GM18870 (cell line): ENCODE results near the gene TMEM209.
"Not testable (repeated sequence)": the region's sequence is repeated elsewhere in the genome, so short reads cannot be mapped to it uniquely, and the experiment has no call there.

Source experiments
- ATAC-seq: cut with Tn5 transposase; IDR thresholded peaks from one replicate; pipeline ENCODE4 v1.9.1; 2021; ENCODE audit warnings: moderate library complexity; ENCODE audit not compliant: unreplicated experiment

TMEM209 gene

DNA sequence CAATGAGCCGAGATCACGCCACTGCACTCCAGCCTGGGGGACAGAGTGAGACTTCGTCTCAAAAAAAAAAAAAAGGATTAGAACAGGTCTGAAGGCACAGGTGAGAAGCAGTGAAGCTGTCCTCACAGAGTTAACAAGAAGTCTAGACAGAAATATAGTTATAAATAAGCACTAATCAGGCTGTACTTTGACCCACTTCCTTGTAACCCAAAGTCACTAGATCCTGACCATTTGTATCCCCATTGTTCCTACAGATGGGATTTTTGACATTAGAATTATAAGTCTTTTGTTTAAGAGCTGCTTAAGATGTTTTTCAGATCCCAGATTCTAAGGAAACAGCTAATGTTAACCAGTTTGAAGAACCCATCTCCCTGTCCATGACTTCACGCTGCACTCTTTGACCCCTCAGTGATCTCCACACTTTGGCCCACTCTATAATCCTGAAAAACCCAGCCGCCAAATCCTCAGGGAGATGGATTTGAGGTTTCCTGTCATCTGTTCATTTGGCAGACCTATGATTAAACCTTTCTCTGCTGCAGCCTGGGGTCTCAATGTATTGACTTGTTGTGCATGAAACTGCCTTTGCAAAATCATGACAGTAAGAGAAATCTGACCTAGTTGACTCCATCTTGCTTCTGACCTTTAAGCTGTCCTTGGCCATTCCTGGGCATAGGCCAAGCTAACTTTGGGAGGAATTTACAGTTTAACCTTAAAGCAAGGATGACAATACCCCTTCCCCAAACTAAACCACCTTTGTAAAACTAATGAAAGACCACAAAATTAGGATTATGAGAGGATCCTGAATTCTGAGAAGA, 13.8 kb upstream of the TMEM209 start:
- ATAC-seq = no peak

- no peak for ATAC-seq
Observed at GRCh38 chr7:130216750-130217149, 11.5 kb upstream of the TMEM209 start.

DNA sequence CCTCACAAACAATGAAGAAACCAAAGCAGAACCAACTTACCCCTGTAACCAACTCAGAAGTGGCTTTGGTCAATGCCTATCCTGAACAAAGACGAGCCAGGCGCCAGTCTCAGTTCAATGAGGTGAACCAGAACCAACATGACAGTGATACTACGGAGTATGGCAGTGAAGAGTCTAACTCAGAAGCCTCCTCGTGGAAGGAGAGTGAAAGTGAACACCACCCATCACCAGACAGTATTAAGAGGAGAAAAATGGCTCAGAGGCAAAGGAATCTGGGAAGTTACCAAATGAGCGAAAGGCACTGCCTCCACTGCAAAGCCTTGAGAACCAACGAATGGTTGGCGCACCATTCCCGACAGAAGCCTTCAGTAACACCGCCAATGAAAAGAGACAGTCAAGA, 10.8 kb upstream of the TMEM209 start:
- ATAC-seq = no peak

- ATAC-seq = no peak
Observed at GRCh38 chr7:130213828-130214227, 8.6 kb upstream of the TMEM209 start.

- ATAC-seq = no peak
Observed at GRCh38 chr7:130210181-130210935, 5.2 kb upstream of the TMEM209 start.

GRCh38 chr7:130208516-130208915, 3.3 kb upstream of the TMEM209 start:
- no peak for ATAC-seq

- ATAC-seq = no peak
Observed at GRCh38 chr7:130207642-130208041, 2.4 kb upstream of the TMEM209 start, which contains the start of gene SSMEM1. TSS of gene SSMEM1 (plus strand) at chr7:130207860. CDS start at chr7:130207911, 51 bp downstream.

GRCh38 chr7:130207033-130207432, 1.8 kb upstream of the TMEM209 start:
- ATAC-seq = no peak

DNA sequence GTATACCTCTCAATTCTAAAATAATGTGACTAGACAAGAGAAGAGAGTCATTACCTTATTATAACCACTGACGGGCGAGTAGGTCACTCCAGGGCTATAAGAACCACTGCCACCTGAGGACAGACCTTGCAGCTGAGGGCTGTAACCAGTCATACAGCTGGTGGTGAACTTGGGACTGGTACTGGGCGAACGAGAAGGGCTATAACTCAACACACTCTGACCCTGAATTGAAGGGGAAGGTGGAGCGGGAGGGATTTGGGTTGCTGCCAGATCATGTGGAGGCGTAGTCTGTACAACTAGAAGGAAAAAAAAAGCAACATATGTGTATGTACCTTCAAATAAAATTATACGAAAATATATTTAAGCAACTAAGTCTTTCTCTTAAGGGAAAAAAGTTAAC, 3.4 kb downstream of the TMEM209 start:
- ATAC-seq = no peak

- no peak for ATAC-seq
Observed at GRCh38 chr7:130197094-130197493, 8.1 kb downstream of the TMEM209 start.

DNA sequence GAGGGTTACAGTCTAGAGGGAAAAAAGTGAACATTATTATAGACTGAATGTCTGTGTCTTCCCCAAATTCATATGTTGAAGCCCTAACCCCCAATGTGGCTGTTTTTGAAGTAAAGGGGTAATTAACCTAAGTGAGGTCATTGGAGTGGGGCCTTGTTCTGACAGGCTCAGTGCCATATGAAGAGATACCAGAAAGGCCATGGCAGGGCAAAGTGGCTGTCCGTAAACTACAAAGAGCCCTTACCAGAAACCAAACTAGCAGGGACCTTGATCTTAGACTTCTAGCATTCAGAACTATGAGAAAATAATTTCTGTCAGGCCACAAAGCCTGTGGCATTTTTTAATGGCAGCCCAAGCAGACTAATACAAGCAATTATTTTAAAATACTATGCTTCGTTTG, 8.7 kb downstream of the TMEM209 start:
- ATAC-seq = no peak

- no peak for ATAC-seq
Observed at GRCh38 chr7:130195396-130195795, 9.8 kb downstream of the TMEM209 start.

DNA sequence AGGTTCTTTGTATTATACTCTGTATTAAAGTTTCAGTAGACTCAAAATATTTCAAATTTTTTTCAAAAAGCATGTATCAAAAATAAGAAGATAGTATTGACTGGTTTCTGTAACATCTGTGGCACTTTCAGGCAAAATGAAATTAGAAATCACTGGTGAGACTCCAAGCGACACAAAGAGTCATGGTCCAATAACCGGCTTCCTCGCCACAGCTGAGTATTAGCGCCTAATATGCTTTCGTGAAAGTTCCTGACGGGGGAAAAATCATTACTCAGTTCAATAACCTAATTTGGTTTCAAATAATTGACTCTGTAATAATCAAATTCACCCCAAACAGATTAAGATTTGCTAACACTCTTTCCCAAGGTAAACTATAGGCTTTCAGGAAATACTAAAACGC, 13.4 kb downstream of the TMEM209 start:
- ATAC-seq = no peak

GRCh38 chr7:130189343-130189742, 15.9 kb downstream of the TMEM209 start:
- no peak for ATAC-seq

GRCh38 chr7:130187360-130187759, 17.8 kb downstream of the TMEM209 start:
- ATAC-seq = no peak

DNA sequence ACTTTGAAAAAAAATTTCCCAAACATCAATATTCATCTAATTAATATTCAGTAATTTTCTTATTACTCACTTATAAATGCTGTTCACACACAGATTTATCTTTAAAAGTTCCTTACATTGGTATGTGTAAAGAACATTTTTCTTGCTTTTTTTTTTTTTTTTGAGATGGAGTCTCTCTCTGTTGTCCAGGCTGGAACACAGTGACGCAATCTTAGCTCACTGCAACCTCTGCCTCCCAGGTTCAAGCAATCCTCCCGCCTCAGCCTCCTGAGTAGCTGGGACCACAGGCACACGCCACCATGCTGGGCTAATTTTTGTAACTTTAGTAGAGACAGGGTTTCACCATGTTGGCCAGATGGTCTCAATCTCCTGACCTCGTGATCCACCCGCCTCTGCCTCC, 20.9 kb downstream of the TMEM209 start:
- not testable (repeated sequence) for ATAC-seq

- ATAC-seq = peak; percentile 84
Observed at GRCh38 chr7:130182990-130183389, 22.2 kb downstream of the TMEM209 start.

DNA sequence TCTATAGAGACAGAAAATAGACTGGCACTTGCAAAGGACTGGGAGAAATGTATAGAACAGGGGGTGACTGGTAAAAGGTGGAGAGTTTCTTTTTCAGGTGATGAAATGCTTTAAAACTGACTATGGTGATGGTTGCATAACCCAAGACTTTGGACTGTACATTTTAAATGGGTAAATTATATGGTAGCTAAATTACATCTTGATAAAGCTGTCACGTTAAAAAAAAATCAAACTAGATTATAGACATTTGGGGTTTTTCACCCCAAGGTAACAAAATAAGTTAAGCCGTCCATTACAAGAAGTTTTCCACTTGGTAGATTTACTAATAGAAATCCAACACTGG, 24.0 kb downstream of the TMEM209 start:
- no peak for ATAC-seq

DNA sequence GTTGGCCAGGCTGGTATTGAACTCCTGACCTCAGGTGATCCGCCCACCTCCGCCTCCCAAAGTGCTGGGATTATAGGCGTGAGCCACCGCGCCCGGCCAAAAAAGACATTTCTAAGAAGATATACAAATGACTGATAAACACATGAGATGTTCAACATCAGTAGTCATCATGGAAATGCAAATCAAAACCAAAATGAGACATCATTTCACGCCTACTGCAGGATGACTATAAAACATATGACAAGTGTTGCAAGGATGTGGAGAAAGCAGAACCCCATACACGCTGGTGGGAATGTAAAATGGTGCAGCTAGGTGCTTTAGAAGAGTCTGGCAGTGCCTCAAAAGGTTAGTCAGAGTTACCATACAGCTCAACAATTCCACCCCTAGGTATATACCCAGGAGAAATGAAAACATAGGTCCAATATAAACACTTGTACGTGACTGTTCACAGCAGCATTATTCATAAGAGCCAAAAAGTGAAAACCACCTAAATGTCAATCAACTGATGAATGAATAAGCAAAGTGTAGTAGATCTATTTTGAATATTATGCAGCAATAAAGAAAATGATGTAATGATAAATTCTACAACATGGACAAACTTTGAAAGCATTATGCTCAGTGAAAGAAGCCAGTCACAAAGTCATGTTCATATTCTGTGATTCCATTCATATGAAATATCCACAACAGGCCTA, 24.5 kb downstream of the TMEM209 start:
- ATAC-seq = no peak

DNA sequence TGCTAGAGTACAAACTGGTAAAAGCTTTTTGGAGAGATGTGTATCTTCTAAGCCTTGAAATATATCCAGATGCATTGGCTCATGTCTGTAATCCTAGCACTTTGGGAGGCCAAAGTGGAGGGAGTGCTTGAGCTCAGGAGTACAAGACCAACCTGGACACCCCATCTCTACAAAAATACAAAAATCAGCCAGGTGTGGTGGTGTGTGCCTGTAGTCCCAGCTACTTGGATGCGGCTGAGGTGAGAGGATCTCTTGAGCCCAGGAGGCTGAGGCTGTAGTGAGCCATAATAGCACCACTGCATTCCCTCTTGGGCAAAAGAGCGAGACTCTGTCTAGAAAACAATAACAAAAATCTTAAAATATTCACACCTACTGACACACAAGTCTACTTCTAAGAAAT, 25.6 kb downstream of the TMEM209 start:
- ATAC-seq = no peak

DNA sequence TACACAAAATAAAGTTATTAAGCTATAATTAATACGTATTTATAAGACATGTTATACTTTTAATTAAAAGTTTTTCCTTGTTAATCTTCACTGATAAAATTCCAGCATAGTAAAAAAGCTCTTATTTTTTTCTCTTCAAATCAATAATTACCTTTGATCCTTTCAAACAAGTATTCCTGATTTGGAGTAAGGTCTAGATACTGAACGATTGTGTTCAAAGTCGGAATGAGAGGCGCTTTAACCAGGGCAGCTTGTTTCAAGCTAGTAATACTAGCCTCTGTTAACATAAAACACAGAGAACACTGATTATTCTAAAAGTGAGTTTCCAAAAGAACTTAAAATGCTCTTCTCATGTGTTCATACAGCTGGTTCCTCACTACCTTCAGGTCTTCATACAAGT, 27.0 kb downstream of the TMEM209 start:
- no peak for ATAC-seq
